Measurements from ENCODE around the gene DYNC2H1. TPM values are rescaled to one million over a fixed set of nuclear protein-coding genes. Genes with fewer than 3 reads are reported as not detected.

The DYNC2H1 gene
- total RNA-seq, 2 experiments from 2014 or later, result 2.8 to 3.2 TPM

- intact Hi-C loops (cut with DNase I, micrococcal nuclease), result no loop called here
- DNase-seq (no peak), ATAC-seq (ENCODE audit: poor library complexity) (no peak)
- Mint-ChIP-seq H3K36me3 (ENCODE audit: low read depth) (no peaks in the 10 kb centered on the region), H3K4me3 (no peak overlapping the region), H3K4me1 (ENCODE audit: low read depth) (no peaks in the 10 kb centered on the region), H3K27ac (no peak overlapping the region), H3K9me3 (no peaks in the 10 kb centered on the region), H3K27me3 (no peaks in the 10 kb centered on the region)
- POLR2A ChIA-PET, result no interaction called here
- H3K9me3 ChIP-seq (ENCODE audit: control insufficient read depth in 1 of 2, insufficient read depth in 1 of 2, low read length in 2 of 2), result no peaks in the 10 kb centered on the region
- H3K27me3 ChIP-seq (ENCODE audit: control insufficient read depth in 1 of 2, insufficient read depth in 2 of 2, low read length in 2 of 2), result no peaks in the 10 kb centered on the region
- no peaks in the 10 kb centered on the region for H3K4me1 ChIP-seq (ENCODE audit: insufficient read depth, low read length)
- CTCF ChIA-PET, result interaction anchor here (1.0 kb wide), 1 partner anchor 13 kb away, joined by 3 read pairs; no protein-coding TSS in a partner anchor
- H3K4me3 ChIP-seq (ENCODE audit: low read length), result no peak overlapping the region
- no peak for TF ChIP-seq CTCF (IDR thresholded peaks at IDR 0.05)
- H3K36me3 ChIP-seq (ENCODE audit: insufficient read depth, low read length), result no peaks in the 10 kb centered on the region
- no peak overlapping the region for H3K27ac ChIP-seq (ENCODE audit: low read depth in 1 of 2, low read length in 2 of 2)
These were observed 377.4 kb downstream of the DYNC2H1 start for GRCh38 chr11:103486604-103487003.

- DNase-seq (no peak), ATAC-seq (ENCODE audit: poor library complexity) (no peak)
- Mint-ChIP-seq H3K4me3 (no peak overlapping the region), H3K36me3 (ENCODE audit: low read depth) (no peaks in the 10 kb centered on the region), H3K9me3 (no peaks in the 10 kb centered on the region), H3K4me1 (ENCODE audit: low read depth) (no peaks in the 10 kb centered on the region), H3K27ac (no peak overlapping the region), H3K27me3 (no peaks in the 10 kb centered on the region)
- H3K27me3 ChIP-seq (ENCODE audit: control insufficient read depth in 1 of 2, insufficient read depth in 2 of 2, low read length in 2 of 2), result no peaks in the 10 kb centered on the region
- H3K9me3 ChIP-seq (ENCODE audit: control insufficient read depth in 1 of 2, insufficient read depth in 1 of 2, low read length in 2 of 2), result no peaks in the 10 kb centered on the region
- no peak overlapping the region for H3K27ac ChIP-seq (ENCODE audit: low read depth in 1 of 2, low read length in 2 of 2)
- no peak for TF ChIP-seq CTCF (IDR thresholded peaks at IDR 0.05)
- H3K4me3 ChIP-seq (ENCODE audit: low read length), result no peak overlapping the region
- no peaks in the 10 kb centered on the region for H3K36me3 ChIP-seq (ENCODE audit: insufficient read depth, low read length)
- H3K4me1 ChIP-seq (ENCODE audit: insufficient read depth, low read length), result no peaks in the 10 kb centered on the region
- POLR2A ChIA-PET, result no interaction called here
- intact Hi-C loops (cut with DNase I, micrococcal nuclease), result no loop called here
- CTCF ChIA-PET, result no interaction called here
These were observed 377.9 kb downstream of the DYNC2H1 start for GRCh38 chr11:103487113-103487512.

GRCh38 chr11:103488031-103488461, 378.8 kb downstream of the DYNC2H1 start:
- Mint-ChIP-seq H3K9me3 (no peaks in the 10 kb centered on the region), H3K4me1 (ENCODE audit: low read depth) (no peaks in the 10 kb centered on the region), H3K27ac (no peak overlapping the region), H3K27me3 (no peaks in the 10 kb centered on the region), H3K4me3 (no peak overlapping the region), H3K36me3 (ENCODE audit: low read depth) (no peaks in the 10 kb centered on the region)
- H3K4me3 ChIP-seq (ENCODE audit: low read length), result no peak overlapping the region
- H3K4me1 ChIP-seq (ENCODE audit: insufficient read depth, low read length), result no peaks in the 10 kb centered on the region
- no peaks in the 10 kb centered on the region for H3K36me3 ChIP-seq (ENCODE audit: insufficient read depth, low read length)
- H3K9me3 ChIP-seq (ENCODE audit: control insufficient read depth in 1 of 2, insufficient read depth in 1 of 2, low read length in 2 of 2), result no peaks in the 10 kb centered on the region
- H3K27ac ChIP-seq (ENCODE audit: low read depth in 1 of 2, low read length in 2 of 2), result no peak overlapping the region
- no peak for DNase-seq
- ATAC-seq (ENCODE audit: poor library complexity), result no peak
- no peaks in the 10 kb centered on the region for H3K27me3 ChIP-seq (ENCODE audit: control insufficient read depth in 1 of 2, insufficient read depth in 2 of 2, low read length in 2 of 2)
- TF ChIP-seq CTCF (IDR thresholded peaks at IDR 0.05), result no peak
- CTCF ChIA-PET, result no interaction called here
- POLR2A ChIA-PET, result no interaction called here
- intact Hi-C loops (cut with DNase I, micrococcal nuclease), result no loop called here

Data from CD4-positive, alpha-beta T cell (primary cell).